Caki2 (cell line): ENCODE results near the gene NPAS3. TPM values are rescaled to one million over a fixed set of nuclear protein-coding genes. Genes with fewer than 3 reads are reported as not detected.

Experiments used
- DNase-seq: peaks from one replicate; pipeline ENCODE4 v3.0.0-alpha.2; 2015; ENCODE audit warnings: low read depth
- in situ Hi-C: cut with HindIII; loops from 2 replicates; pipeline ENCODE4 v1.10.0; 2016; ENCODE audit warnings: low sequenced_read_pairs, low pct_unique_long_range_greater_than_20kb, mixed read lengths
- total RNA-seq: library from RNA; depleted of rRNA; stranded (reverse); fragments of >200 nt; shearing (Covaris generic); gene quantifications from 2 replicates; pipeline ENCODE4 v1.2.3, GENCODE V29; 2014; ENCODE audit warnings: low replicate concordance

Gene NPAS3
- total RNA-seq, 1 experiment from 2014 or later: 8.1 TPM

DNA sequence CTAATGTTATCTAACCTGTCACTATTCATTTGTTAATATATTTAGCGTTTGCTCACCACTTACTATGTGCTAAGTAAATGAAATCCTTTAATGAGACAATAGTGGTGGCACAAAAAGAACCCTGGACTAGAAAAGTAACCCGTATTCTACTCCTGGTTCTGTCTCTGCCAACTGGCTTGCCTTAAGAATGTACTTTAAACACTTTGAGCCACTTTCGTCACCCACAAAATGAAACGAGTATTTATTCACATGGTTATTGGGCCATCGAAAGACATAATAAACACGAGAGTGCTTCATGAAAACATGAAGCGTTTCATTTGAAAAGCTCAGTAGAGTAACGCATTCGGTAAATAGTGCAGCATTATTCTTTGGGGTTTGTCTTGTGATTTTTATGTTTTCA lies 757.5 kb downstream of the NPAS3 start:
- in situ Hi-C loops: no loop called here
- no peak for DNase-seq

DNA sequence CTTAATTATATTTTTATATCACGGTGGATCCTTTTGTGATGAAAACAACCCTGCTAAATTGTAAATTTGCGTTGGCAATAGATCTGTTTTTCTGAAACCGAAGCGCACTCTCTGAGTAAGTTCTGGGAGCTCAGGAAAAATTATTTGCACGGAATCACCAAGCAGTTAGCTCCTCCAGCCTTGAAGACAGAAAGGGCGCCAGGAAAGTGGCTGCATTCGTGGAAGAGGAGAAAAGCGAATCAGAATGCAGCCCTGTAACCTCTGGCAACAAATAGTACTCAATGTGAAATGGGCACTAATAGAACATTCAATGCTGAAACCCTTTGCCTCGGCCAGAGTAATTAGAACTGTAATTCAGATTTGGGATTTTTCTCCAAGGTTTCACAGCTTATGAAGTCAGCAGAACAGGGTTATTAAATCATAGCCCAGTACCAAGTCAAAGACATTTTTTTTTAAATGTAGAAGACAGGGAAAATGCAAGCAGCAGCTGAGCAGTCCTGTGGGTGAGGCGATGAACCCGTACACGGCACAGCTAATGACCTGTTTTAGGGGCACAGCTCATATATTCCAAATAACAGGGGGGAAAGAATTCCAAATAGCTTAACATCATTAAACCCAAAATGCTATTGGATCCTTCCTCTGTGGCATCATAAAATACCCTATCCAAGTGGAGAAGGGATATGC lies 760.8 kb downstream of the NPAS3 start:
- no peak for DNase-seq
- in situ Hi-C loops: no loop called here

- in situ Hi-C loops: no loop called here
- no peak for DNase-seq
Measured at GRCh38 chr14:33700052-33700451, 761.4 kb downstream of the NPAS3 start.

DNA sequence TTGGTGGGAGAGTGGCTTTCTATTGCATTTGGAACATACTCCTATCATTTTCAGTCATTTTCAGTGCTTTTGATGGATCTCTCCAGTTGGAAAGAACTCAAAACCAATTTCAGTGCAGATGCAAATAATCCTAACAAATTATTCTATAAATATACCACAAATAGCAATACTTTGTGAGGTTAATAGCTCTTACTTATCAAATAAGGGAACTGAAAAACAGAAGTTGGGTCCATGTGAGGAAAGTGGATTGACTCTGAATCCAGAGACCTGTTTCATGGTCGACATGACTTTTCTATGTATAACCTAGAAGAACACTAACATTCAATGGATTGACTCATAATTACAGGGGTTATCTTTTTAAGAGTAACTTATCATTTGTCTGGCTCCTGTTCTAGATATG lies 763.6 kb downstream of the NPAS3 start:
- in situ Hi-C loops: no loop called here
- DNase-seq: no peak

GRCh38 chr14:33704481-33704880 lies 765.8 kb downstream of the NPAS3 start:
- in situ Hi-C loops: no loop called here
- DNase-seq: peak; percentile 44

DNA sequence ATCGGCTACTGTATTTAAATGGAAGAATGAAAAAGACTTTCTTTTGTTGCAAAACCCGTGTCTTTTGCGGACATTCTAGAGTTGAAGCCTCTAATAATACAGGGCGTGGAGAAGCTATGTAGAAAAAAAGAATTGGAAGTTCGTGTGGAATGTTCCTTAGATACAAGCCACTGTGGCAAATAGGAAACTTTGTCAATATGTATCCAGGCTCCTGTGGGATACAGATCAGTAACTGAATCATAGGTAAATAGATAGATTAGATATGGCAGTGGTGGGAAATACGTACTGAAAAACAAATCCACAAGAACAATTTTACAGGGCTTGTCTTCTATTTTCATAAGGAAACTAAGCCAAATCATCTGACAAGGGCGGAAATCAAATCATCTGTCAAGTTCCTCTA lies 766.8 kb downstream of the NPAS3 start:
- no peak for DNase-seq
- in situ Hi-C loops: no loop called here

- no peak for DNase-seq
- in situ Hi-C loops: no loop called here
Measured at GRCh38 chr14:33707716-33708115, 769.0 kb downstream of the NPAS3 start.

DNA sequence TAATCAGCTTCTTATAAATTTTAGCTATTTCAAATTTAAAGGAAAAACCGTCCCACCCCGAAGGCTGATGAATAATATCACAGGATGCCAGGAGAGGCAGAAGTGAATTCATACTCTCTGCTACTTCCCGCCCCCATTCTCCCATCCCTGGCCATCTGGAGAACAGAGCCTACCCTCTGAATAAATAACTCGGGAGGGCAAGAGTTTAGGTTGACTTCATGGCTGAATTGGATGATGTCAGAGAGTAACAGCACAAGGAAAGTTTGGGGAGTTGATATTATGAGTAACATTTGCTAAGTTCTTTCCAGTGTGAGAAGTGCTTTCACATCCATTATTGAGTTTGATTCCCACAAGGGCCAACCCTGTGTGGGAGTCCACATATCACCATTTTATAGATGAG lies 770.6 kb downstream of the NPAS3 start:
- in situ Hi-C loops: no loop called here
- DNase-seq: no peak

DNA sequence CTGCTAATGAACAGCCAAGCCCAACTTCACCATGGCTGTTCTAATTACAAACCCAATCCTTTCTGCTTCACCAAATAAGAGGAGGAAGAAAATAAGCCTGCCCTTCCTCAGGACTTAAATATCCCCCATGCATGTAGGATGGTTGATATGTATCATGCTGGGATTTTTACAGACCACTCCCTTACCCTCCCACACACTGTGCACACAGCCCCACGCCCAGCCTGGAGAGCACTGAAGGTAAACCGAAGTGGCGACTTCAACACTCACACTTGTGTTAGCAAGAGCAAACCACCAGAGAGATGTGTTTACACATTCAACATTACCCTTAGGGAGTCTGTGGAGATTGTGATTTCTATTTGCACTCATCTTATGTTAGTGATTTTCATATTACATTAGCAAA lies 771.0 kb downstream of the NPAS3 start:
- DNase-seq: no peak
- in situ Hi-C loops: no loop called here

DNA sequence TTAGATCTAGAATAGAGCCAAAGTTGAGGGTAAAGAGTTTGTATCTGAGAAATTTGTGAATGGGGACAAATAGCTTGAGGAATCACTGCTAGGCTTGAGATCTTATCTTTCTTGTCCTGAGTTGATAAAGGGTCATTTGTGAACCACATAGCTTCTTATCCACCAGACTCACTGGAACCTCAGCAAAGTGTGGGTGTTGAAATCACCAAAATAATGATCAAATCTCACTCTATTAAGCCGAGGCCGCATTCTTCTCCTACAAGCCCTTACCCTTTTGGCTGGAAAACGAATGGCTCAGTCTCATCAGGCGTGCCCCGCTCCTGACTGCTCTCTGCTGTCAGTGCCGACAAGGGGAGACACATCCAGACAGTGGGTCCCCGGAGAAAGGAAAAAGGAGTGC lies 771.6 kb downstream of the NPAS3 start:
- in situ Hi-C loops: no loop called here
- no peak for DNase-seq

DNA sequence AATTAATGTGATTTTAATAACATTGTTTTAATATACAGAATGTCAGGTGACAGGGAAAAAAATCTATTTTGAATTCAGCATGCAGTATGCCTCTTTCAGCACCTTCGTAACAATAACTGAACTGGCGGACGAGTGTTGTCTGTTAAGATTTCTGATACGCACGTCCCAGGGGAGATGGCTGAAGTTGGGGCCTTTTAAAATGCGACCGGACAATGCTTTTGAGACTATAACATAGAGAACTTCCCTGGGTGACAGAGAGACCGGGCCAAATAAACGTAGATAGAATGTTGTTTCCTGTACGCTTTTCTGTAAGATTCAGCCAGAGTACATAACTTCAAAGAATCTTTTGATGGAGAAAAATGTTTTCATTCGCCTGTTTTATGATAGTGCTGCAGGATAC lies 772.5 kb downstream of the NPAS3 start:
- DNase-seq: no peak
- in situ Hi-C loops: no loop called here

DNA sequence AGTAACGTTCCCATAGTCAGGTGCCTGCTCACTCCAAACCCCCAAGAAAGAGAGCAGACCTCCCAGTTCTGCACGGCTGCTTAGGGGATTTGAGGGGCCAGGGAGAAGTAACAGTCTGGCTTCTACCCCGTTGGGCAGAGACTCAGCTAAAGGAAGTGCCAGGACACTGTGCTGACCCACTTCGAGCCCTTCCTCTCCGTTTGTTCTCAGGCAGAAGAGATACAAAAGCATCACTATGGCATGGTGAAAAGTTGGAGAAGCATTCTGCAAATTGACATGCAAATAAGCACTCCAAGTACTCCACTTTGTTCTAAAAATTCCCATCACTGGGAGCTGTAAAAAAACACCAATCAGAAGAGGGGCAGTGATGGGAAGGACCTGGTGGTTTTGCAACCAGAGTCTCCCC lies 773.1 kb downstream of the NPAS3 start:
- DNase-seq: no peak
- in situ Hi-C loops: no loop called here

DNA sequence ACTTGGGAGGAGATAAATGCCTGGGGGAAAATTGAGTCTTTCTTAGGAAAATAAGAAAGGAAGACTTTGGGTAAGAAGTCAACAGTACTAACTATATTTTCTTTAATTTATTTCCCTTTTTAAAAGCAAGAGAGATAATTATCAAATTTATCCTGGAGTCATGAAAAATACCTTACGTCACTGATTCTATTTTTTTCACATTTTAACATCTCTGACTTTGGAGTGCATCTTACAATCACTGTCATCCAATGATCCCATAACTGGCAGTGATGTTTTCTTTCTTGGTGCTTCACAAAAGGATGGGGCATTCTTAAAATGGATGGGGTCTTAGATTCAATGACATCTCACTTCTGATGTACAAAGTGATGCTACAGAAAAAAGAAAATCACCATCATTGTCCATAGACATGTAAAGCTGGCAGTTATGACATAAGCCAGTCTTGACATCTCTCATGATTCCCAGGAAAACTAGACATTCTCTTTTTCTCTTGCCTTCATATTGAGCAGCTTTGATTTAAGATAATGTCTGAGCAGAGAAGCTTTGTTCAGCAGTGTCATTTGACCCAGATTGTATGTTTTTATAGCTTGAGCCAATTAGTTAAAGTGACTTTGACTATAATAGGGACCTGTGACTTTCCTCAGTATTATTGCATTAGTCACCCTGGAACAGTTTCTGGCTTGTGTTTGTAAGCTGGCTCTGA lies 776.0 kb downstream of the NPAS3 start:
- in situ Hi-C loops: no loop called here
- peak; percentile 45 for DNase-seq

GRCh38 chr14:33715227-33715528 lies 776.5 kb downstream of the NPAS3 start:
- DNase-seq: no peak
- in situ Hi-C loops: no loop called here

DNA sequence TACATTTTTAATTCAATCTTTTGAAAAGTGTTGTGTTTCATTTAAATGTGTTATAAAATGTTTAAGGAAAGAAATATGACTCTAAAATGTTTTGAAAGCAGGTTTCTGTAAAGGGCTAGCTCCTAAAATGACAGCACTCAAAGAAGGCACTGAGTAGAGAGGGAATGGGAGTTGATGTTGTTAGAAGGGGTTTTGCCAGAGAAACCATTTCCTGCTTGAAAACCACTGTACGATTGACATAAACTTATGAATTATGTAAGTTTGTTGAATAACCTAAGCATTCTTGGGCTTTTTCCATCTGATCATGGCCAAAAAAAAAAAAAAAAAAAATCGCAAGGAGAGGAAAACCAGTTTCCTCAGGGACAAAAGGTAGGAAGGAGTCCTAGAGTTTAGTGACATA lies 778.2 kb downstream of the NPAS3 start:
- in situ Hi-C loops: no loop called here
- DNase-seq: no peak

GRCh38 chr14:33717866-33718265 lies 779.2 kb downstream of the NPAS3 start:
- in situ Hi-C loops: no loop called here
- no peak for DNase-seq

DNA sequence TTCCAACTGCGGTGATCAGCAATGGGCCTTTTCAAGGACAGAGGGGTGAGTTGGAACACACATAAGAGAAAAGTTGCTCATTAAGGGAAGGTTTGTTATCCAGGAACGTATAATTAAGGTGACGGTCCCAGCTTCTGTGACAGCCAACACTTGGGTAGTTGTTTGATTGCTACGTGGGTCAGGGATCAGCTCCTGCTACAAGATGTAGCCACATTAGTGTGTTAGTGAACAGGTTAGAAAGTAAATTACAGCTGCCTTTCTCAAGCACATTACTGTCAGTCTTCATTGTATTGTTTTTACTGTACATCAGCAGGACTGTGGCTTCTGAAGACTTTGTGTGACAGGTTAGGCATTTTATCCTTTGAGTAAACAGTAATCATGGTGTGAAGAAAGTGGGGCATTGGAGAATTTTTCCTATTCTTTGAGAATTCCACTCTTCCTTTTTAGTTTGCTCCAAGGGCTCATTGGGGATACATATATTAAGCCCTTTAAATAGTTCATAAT lies 781.7 kb downstream of the NPAS3 start:
- in situ Hi-C loops: no loop called here
- no peak for DNase-seq

- peak; percentile 26 for DNase-seq
- in situ Hi-C loops: no loop called here
Measured at GRCh38 chr14:33726685-33727084, 788.0 kb downstream of the NPAS3 start.

GRCh38 chr14:33727606-33728005 lies 788.9 kb downstream of the NPAS3 start:
- DNase-seq: no peak
- in situ Hi-C loops: no loop called here

- in situ Hi-C loops: no loop called here
- peak; percentile 52 for DNase-seq
Measured at GRCh38 chr14:33728010-33728498, 789.4 kb downstream of the NPAS3 start.
